HL-60 (cell line): ENCODE measurements around the gene LRGUK.

Experiments used
- CTCF ChIP-seq: IDR thresholded peaks from one replicate; pipeline ENCODE4 v1.5.1; 2011; ENCODE audit warnings: low read length, control low read depth, inconsistent platforms; ENCODE audit not compliant: insufficient read depth
- GABPA ChIP-seq: IDR thresholded peaks from 2 replicates; pipeline ENCODE4 v1.6.1; 2012; ENCODE audit warnings: low read depth
- POLR2AphosphoS5 ChIP-seq: IDR thresholded peaks from 2 replicates; pipeline ENCODE4 v1.6.1; 2012; ENCODE audit warnings: low read depth
- REST ChIP-seq: IDR thresholded peaks from 2 replicates; pipeline ENCODE4 v1.6.1; 2012; ENCODE audit warnings: low read depth; ENCODE audit not compliant: insufficient replicate concordance
- SPI1 ChIP-seq: IDR thresholded peaks from 2 replicates; pipeline ENCODE4 v1.6.1; 2012; ENCODE audit warnings: low read depth, mild to moderate bottlenecking, borderline replicate concordance

GRCh38 chr7:134188311-134188710, 61.2 kb downstream of the LRGUK start:
- TF ChIP-seq CTCF (no peak), REST (no peak), POLR2AphosphoS5 (no peak), SPI1 (no peak), GABPA (no peak)
